Measurements from ENCODE around the gene GRM3.

Gene GRM3

GRCh38 chr7:86692755-86693154 lies 49.0 kb downstream of the GRM3 start:
- Histone ChIP-seq H2BK15ac (ENCODE audit: low read length) (no peak overlapping the region), H4K91ac (ENCODE audit: low read depth, low read length, poor library complexity) (no peak overlapping the region), H4K8ac (ENCODE audit: low read depth, low read length) (no peak overlapping the region), H3K4me3 (ENCODE audit: low read length in 2 of 2) (no peak overlapping the region), H2AFZ (ENCODE audit: low read length) (no peak overlapping the region), H3K4me1 (ENCODE audit: control insufficient read depth in 2 of 2, insufficient read depth in 1 of 2, low read depth in 1 of 2, low read length in 2 of 2) (peaks cover 0 to 1% of the 10 kb centered on the region in 2 donors), H3K14ac (ENCODE audit: low read length) (no peak overlapping the region), H3K27me3 (ENCODE audit: control insufficient read depth in 3 of 3, insufficient read depth in 3 of 3, low read depth in 1 of 3, low read length in 3 of 3) (no peaks in the 10 kb centered on the region), H3K9ac (ENCODE audit: low read depth, low read length, poor library complexity) (no peak overlapping the region), H3K79me1 (ENCODE audit: low read depth, low read length) (no peaks in the 10 kb centered on the region), H2BK12ac (ENCODE audit: low read length) (no peak overlapping the region), H3K23ac (ENCODE audit: low read depth, low read length, poor library complexity) (no peak overlapping the region), H3K27ac (replicated peaks; ENCODE audit: low read length) (no peak overlapping the region), H3K36me3 (replicated peaks in 1 of 2; ENCODE audit: control insufficient read depth in 2 of 2, insufficient read depth in 2 of 2, low read length in 2 of 2) (no peaks in the 10 kb centered on the region), H3K9me3 (replicated peaks in 1 of 2; ENCODE audit: control insufficient read depth in 2 of 2, insufficient read depth in 1 of 2, low read depth in 1 of 2, low read length in 2 of 2) (no peaks in the 10 kb centered on the region), H3K18ac (ENCODE audit: low read length) (no peak overlapping the region), H2BK120ac (ENCODE audit: low read depth, low read length) (no peak overlapping the region), H3K4ac (ENCODE audit: low read length) (no peak overlapping the region), H2AK5ac (ENCODE audit: low read depth, low read length) (no peak overlapping the region), H2BK5ac (ENCODE audit: low read length) (no peak overlapping the region), H3K4me2 (ENCODE audit: insufficient read depth, low read length, poor library complexity, severe bottlenecking) (no peak overlapping the region)
- no CpG with 5 or more reads among the region's 2 CpGs for WGBS, 2 donors (ENCODE audit: extremely low coverage in 2 of 2, insufficient read length in 2 of 2, insufficient replicate concordance in 1 of 2)
- DNase-seq (ENCODE audit: low spot score), result no peak

GRCh38 chr7:86706406-86706805 lies 62.7 kb downstream of the GRM3 start:
- Histone ChIP-seq H3K23ac (ENCODE audit: low read depth, low read length, poor library complexity) (no peak overlapping the region), H3K36me3 (replicated peaks in 1 of 2; ENCODE audit: control insufficient read depth in 2 of 2, insufficient read depth in 2 of 2, low read length in 2 of 2) (no peaks in the 10 kb centered on the region), H2BK5ac (ENCODE audit: low read length) (no peak overlapping the region), H3K9me3 (replicated peaks in 1 of 2; ENCODE audit: control insufficient read depth in 2 of 2, insufficient read depth in 1 of 2, low read depth in 1 of 2, low read length in 2 of 2) (no peaks in the 10 kb centered on the region), H3K9ac (ENCODE audit: low read depth, low read length, poor library complexity) (no peak overlapping the region), H3K4me2 (ENCODE audit: insufficient read depth, low read length, poor library complexity, severe bottlenecking) (no peak overlapping the region), H3K79me1 (ENCODE audit: low read depth, low read length) (no peaks in the 10 kb centered on the region), H4K8ac (ENCODE audit: low read depth, low read length) (no peak overlapping the region), H3K4me1 (ENCODE audit: control insufficient read depth in 2 of 2, insufficient read depth in 1 of 2, low read depth in 1 of 2, low read length in 2 of 2) (peaks cover 8 to 13% of the 10 kb centered on the region in 2 donors), H3K14ac (ENCODE audit: low read length) (no peak overlapping the region), H2AFZ (ENCODE audit: low read length) (no peak overlapping the region), H2AK5ac (ENCODE audit: low read depth, low read length) (no peak overlapping the region), H3K4me3 (ENCODE audit: low read length in 2 of 2) (no peak overlapping the region), H2BK15ac (ENCODE audit: low read length) (no peak overlapping the region), H2BK12ac (ENCODE audit: low read length) (no peak overlapping the region), H2BK120ac (ENCODE audit: low read depth, low read length) (no peak overlapping the region), H3K4ac (ENCODE audit: low read length) (no peak overlapping the region), H3K18ac (ENCODE audit: low read length) (no peak overlapping the region), H4K91ac (ENCODE audit: low read depth, low read length, poor library complexity) (no peak overlapping the region), H3K27me3 (ENCODE audit: control insufficient read depth in 3 of 3, insufficient read depth in 3 of 3, low read depth in 1 of 3, low read length in 3 of 3) (no peaks in the 10 kb centered on the region), H3K27ac (replicated peaks; ENCODE audit: low read length) (no peak overlapping the region)
- no CpG with 5 or more reads among the region's 1 CpG for WGBS, 2 donors (ENCODE audit: extremely low coverage in 2 of 2, insufficient read length in 2 of 2, insufficient replicate concordance in 1 of 2)
- DNase-seq (ENCODE audit: low spot score), result no peak

GRCh38 chr7:86708031-86708680 lies 64.4 kb downstream of the GRM3 start:
- WGBS, 2 donors (ENCODE audit: extremely low coverage in 2 of 2, insufficient read length in 2 of 2, insufficient replicate concordance in 1 of 2), result no CpG with 5 or more reads among the region's 6 CpGs

GRCh38 chr7:86720306-86720705 lies 76.6 kb downstream of the GRM3 start:
- no CpG with 5 or more reads among the region's 1 CpG for WGBS, 2 donors (ENCODE audit: extremely low coverage in 2 of 2, insufficient read length in 2 of 2, insufficient replicate concordance in 1 of 2)
- Histone ChIP-seq H4K8ac (ENCODE audit: low read depth, low read length) (no peak overlapping the region), H3K36me3 (replicated peaks in 1 of 2; ENCODE audit: control insufficient read depth in 2 of 2, insufficient read depth in 2 of 2, low read length in 2 of 2) (no peaks in the 10 kb centered on the region), H3K9me3 (replicated peaks in 1 of 2; ENCODE audit: control insufficient read depth in 2 of 2, insufficient read depth in 1 of 2, low read depth in 1 of 2, low read length in 2 of 2) (no peaks in the 10 kb centered on the region), H3K4me2 (ENCODE audit: insufficient read depth, low read length, poor library complexity, severe bottlenecking) (no peak overlapping the region), H3K79me1 (ENCODE audit: low read depth, low read length) (no peaks in the 10 kb centered on the region), H3K27me3 (ENCODE audit: control insufficient read depth in 3 of 3, insufficient read depth in 3 of 3, low read depth in 1 of 3, low read length in 3 of 3) (no peaks in the 10 kb centered on the region), H2AFZ (ENCODE audit: low read length) (no peak overlapping the region), H3K4me3 (ENCODE audit: low read length in 2 of 2) (no peak overlapping the region), H3K4ac (ENCODE audit: low read length) (no peak overlapping the region), H3K18ac (ENCODE audit: low read length) (no peak overlapping the region), H2BK120ac (ENCODE audit: low read depth, low read length) (no peak overlapping the region), H3K9ac (ENCODE audit: low read depth, low read length, poor library complexity) (no peak overlapping the region), H3K27ac (replicated peaks; ENCODE audit: low read length) (no peak overlapping the region), H3K14ac (ENCODE audit: low read length) (no peak overlapping the region), H2BK12ac (ENCODE audit: low read length) (no peak overlapping the region), H4K91ac (ENCODE audit: low read depth, low read length, poor library complexity) (no peak overlapping the region), H3K4me1 (ENCODE audit: control insufficient read depth in 2 of 2, insufficient read depth in 1 of 2, low read depth in 1 of 2, low read length in 2 of 2) (no peaks in the 10 kb centered on the region), H3K23ac (ENCODE audit: low read depth, low read length, poor library complexity) (no peak overlapping the region), H2AK5ac (ENCODE audit: low read depth, low read length) (no peak overlapping the region), H2BK15ac (ENCODE audit: low read length) (no peak overlapping the region), H2BK5ac (ENCODE audit: low read length) (no peak overlapping the region)
- DNase-seq (ENCODE audit: low spot score), result no peak

More at GRCh38 chr7:86708031-86708680, 64.4 kb downstream of the GRM3 start:
- Histone ChIP-seq H3K14ac (ENCODE audit: low read length) (no peak overlapping the region), H3K36me3 (replicated peaks in 1 of 2; ENCODE audit: control insufficient read depth in 2 of 2, insufficient read depth in 2 of 2, low read length in 2 of 2) (no peaks in the 10 kb centered on the region), H3K4me2 (ENCODE audit: insufficient read depth, low read length, poor library complexity, severe bottlenecking) (no peak overlapping the region), H4K8ac (ENCODE audit: low read depth, low read length) (no peak overlapping the region), H2BK15ac (ENCODE audit: low read length) (no peak overlapping the region), H2BK120ac (ENCODE audit: low read depth, low read length) (no peak overlapping the region), H3K4me3 (ENCODE audit: low read length in 2 of 2) (no peak overlapping the region), H2AFZ (ENCODE audit: low read length) (no peak overlapping the region), H3K4ac (ENCODE audit: low read length) (no peak overlapping the region), H3K27ac (replicated peaks; ENCODE audit: low read length) (no peak overlapping the region), H3K9me3 (replicated peaks in 1 of 2; ENCODE audit: control insufficient read depth in 2 of 2, insufficient read depth in 1 of 2, low read depth in 1 of 2, low read length in 2 of 2) (no peaks in the 10 kb centered on the region), H2BK12ac (ENCODE audit: low read length) (no peak overlapping the region), H3K23ac (ENCODE audit: low read depth, low read length, poor library complexity) (no peak overlapping the region), H3K27me3 (ENCODE audit: control insufficient read depth in 3 of 3, insufficient read depth in 3 of 3, low read depth in 1 of 3, low read length in 3 of 3) (no peaks in the 10 kb centered on the region), H3K4me1 (ENCODE audit: control insufficient read depth in 2 of 2, insufficient read depth in 1 of 2, low read depth in 1 of 2, low read length in 2 of 2) (peaks cover 7 to 13% of the 10 kb centered on the region in 2 donors), H2AK5ac (ENCODE audit: low read depth, low read length) (no peak overlapping the region), H4K91ac (ENCODE audit: low read depth, low read length, poor library complexity) (no peak overlapping the region), H3K18ac (ENCODE audit: low read length) (no peak overlapping the region), H3K79me1 (ENCODE audit: low read depth, low read length) (no peaks in the 10 kb centered on the region), H3K9ac (ENCODE audit: low read depth, low read length, poor library complexity) (no peak overlapping the region), H2BK5ac (ENCODE audit: low read length) (no peak overlapping the region)
- no peak for DNase-seq (ENCODE audit: low spot score)

Data from neuronal stem cell (in vitro differentiated cells).